Uterus (tissue), 4 donors: ENCODE results near the gene PLXNC1. TPM values are rescaled to one million over a fixed set of nuclear protein-coding genes. Genes with fewer than 3 reads are reported as not detected.

Source experiments
- DNase-seq, 2 donors: peaks; one replicate each; pipeline ENCODE4 v3.0.0-alpha.2; 2019 to 2020
- H3K27ac ChIP-seq, 2 donors: fragments of 200-600 bp; sonication (generic); 1 replicate in 1 of 2; 2 replicates in 1 of 2; pipeline ENCODE4 v1.5.1; 2016 to 2018
- H3K27me3 ChIP-seq, 2 donors: fragments of 200-600 bp; sonication (generic); one replicate each; pipeline ENCODE4 v1.5.1; 2018 to 2019; ENCODE audit warnings: control low read depth in 1 of 2
- H3K36me3 ChIP-seq, 2 donors: fragments of 200-600 bp; sonication (generic); one replicate each; pipeline ENCODE4 v1.5.1; 2019; ENCODE audit warnings: control low read depth in 1 of 2
- H3K4me1 ChIP-seq, 2 donors: fragments of 200-600 bp; sonication (generic); one replicate each; pipeline ENCODE4 v1.5.1; 2018 to 2019; ENCODE audit warnings: control low read depth in 1 of 2
- H3K4me3 ChIP-seq, 2 donors: fragments of 200-600 bp; sonication (generic); 1 replicate in 1 of 2; 2 replicates in 1 of 2; pipeline ENCODE4 v1.5.1; 2018 to 2019; ENCODE audit warnings: mild to moderate bottlenecking in 1 of 2
- H3K9me3 ChIP-seq, 2 donors: fragments of 200-600 bp; sonication (generic); one replicate each; pipeline ENCODE4 v1.5.1; 2019; ENCODE audit warnings: control low read depth in 1 of 2
- CTCF ChIP-seq, 4 experiments: fragments of 200-600 bp in 2 of 4; fragments of 450-650 bp in 2 of 4; sonication (generic) in 2 of 4; IDR thresholded peaks; one replicate each; pipeline ENCODE4 v1.5.1; 2016 to 2019; ENCODE audit warnings: antibody characterized with exemption in 4 of 4, mild to moderate bottlenecking in 2 of 4, moderate library complexity in 1 of 4
- POLR2A ChIP-seq, 2 donors: fragments of 450-650 bp; IDR thresholded peaks; one replicate each; pipeline ENCODE4 v1.6.1; 2016; ENCODE audit warnings: antibody characterized with exemption in 2 of 2, mild to moderate bottlenecking in 1 of 2, moderate library complexity in 1 of 2
- intact Hi-C: fragments of 100-400 bp; cut with DNase I; formaldehyde crosslinking; loops from one replicate; pipeline ENCODE4 v1.15.1; 2023; ENCODE audit warnings: low total_unique reads
- total RNA-seq, 4 donors: library from RNA; depleted of rRNA in 3 of 4; stranded (reverse); fragments of >200 nt in 3 of 4; gene quantifications; one replicate each; pipeline versions ENCODE4 v1.1.0 to v1.2.4, GENCODE V29; 2014 to 2023
- donor health status: DM: yes; HTN: yes; CAD: no.

Gene PLXNC1
- total RNA-seq, 4 donors from 2014 or later = 11.6 to 23.8 (median 16.3) TPM

- no peaks in the 10 kb centered on the region for H3K36me3 ChIP-seq
- H3K9me3 ChIP-seq = no peaks in the 10 kb centered on the region
- H3K4me1 ChIP-seq = no peaks in the 10 kb centered on the region
- H3K27ac ChIP-seq = no peak overlapping the region
- no peaks in the 10 kb centered on the region for H3K27me3 ChIP-seq
- no peak for DNase-seq
- H3K4me3 ChIP-seq = no peak overlapping the region
- intact Hi-C loops = no loop called here
- TF ChIP-seq POLR2A (IDR thresholded peaks at IDR 0.05) = no peak
- TF ChIP-seq CTCF (IDR thresholded peaks at IDR 0.05) = no peak
Observed at GRCh38 chr12:94182986-94183707, 34.8 kb downstream of the PLXNC1 start.

- Histone ChIP-seq H3K4me1 (no peaks in the 10 kb centered on the region), H3K36me3 (no peaks in the 10 kb centered on the region), H3K27me3 (no peaks in the 10 kb centered on the region), H3K9me3 (no peaks in the 10 kb centered on the region), H3K4me3 (no peak overlapping the region), H3K27ac (no peak overlapping the region)
- intact Hi-C loops = no loop called here
- DNase-seq = no peak
- TF ChIP-seq POLR2A (IDR thresholded peaks at IDR 0.05) = no peak
- TF ChIP-seq CTCF (IDR thresholded peaks at IDR 0.05) = no peak
Observed at GRCh38 chr12:94183708-94184379, 35.5 kb downstream of the PLXNC1 start.

GRCh38 chr12:94184995-94185719 lies 36.8 kb downstream of the PLXNC1 start:
- no peaks in the 10 kb centered on the region for H3K27me3 ChIP-seq
- no peak overlapping the region for H3K4me3 ChIP-seq
- H3K9me3 ChIP-seq = no peaks in the 10 kb centered on the region
- TF ChIP-seq POLR2A (IDR thresholded peaks at IDR 0.05) (no peak), CTCF (IDR thresholded peaks at IDR 0.05) (no peak)
- no peaks in the 10 kb centered on the region for H3K4me1 ChIP-seq
- intact Hi-C loops = no loop called here
- H3K27ac ChIP-seq = no peak overlapping the region
- no peaks in the 10 kb centered on the region for H3K36me3 ChIP-seq
- no peak for DNase-seq

- Histone ChIP-seq H3K27me3 (no peaks in the 10 kb centered on the region), H3K4me3 (no peak overlapping the region), H3K27ac (no peak overlapping the region), H3K4me1 (no peaks in the 10 kb centered on the region), H3K36me3 (no peaks in the 10 kb centered on the region), H3K9me3 (no peaks in the 10 kb centered on the region)
- intact Hi-C loops = no loop called here
- TF ChIP-seq CTCF (IDR thresholded peaks at IDR 0.05) (no peak), POLR2A (IDR thresholded peaks at IDR 0.05) (no peak)
- no peak for DNase-seq
Observed at GRCh38 chr12:94185801-94186200, 37.4 kb downstream of the PLXNC1 start.
